ENCODE data around the gene RERG. TPM values are rescaled to one million over a fixed set of nuclear protein-coding genes. Genes with fewer than 3 reads are reported as not detected.
A peak's percentile ranks its signal among the peaks of the same experiment; 100 is the strongest.

RERG gene
- total RNA-seq, 4 donors from 2014 or later, result 7.7 to 23.9 (median 10.9) TPM

- peak in 1 of 2 donors; percentile 12 for TF ChIP-seq CTCF (IDR thresholded peaks at IDR 0.05)
- no peak for TF ChIP-seq POLR2AphosphoS5 (IDR thresholded peaks at IDR 0.05)
- Histone ChIP-seq H3K27ac (peak overlapping the region; percentile 80), H3K36me3 (no peaks in the 10 kb centered on the region), H3K4me1 (peaks cover 33% of the 10 kb centered on the region), H3K9me3 (no peaks in the 10 kb centered on the region), H3K4me3 (no peak overlapping the region), H3K27me3 (no peaks in the 10 kb centered on the region)
- 42% methylated on average over 1 of the region's 1 CpG for WGBS
- DNase-seq (ENCODE audit: low spot score in 2 of 2), result no peak
These were observed 68.8 kb downstream of the RERG start for GRCh38 chr12:15152456-15152855.

GRCh38 chr12:15151161-15152091, 69.8 kb downstream of the RERG start:
- 41% methylated on average over 5 of the region's 5 CpGs for WGBS
- H3K27me3 ChIP-seq, result no peaks in the 10 kb centered on the region
- H3K27ac ChIP-seq, result peak overlapping the region; percentile 80
- H3K4me3 ChIP-seq, result no peak overlapping the region
- no peak for TF ChIP-seq POLR2A (IDR thresholded peaks at IDR 0.05)
- TF ChIP-seq CTCF (IDR thresholded peaks at IDR 0.05), result peak in 1 of 2 donors; percentile 35
- TF ChIP-seq EP300 (IDR thresholded peaks at IDR 0.05), result no peak
- TF ChIP-seq POLR2AphosphoS5 (IDR thresholded peaks at IDR 0.05), result no peak
- H3K9me3 ChIP-seq, result no peaks in the 10 kb centered on the region
- DNase-seq (ENCODE audit: low spot score in 2 of 2), result no peak
- H3K36me3 ChIP-seq, result no peaks in the 10 kb centered on the region
- peaks cover 33% of the 10 kb centered on the region for H3K4me1 ChIP-seq

GRCh38 chr12:15146585-15146984, 74.6 kb downstream of the RERG start:
- WGBS, result 49% methylated on average over 3 of the region's 3 CpGs
- H3K9me3 ChIP-seq, result no peaks in the 10 kb centered on the region
- no peaks in the 10 kb centered on the region for H3K4me1 ChIP-seq
- no peaks in the 10 kb centered on the region for H3K36me3 ChIP-seq
- H3K27me3 ChIP-seq, result no peaks in the 10 kb centered on the region
- no peak for TF ChIP-seq POLR2AphosphoS5 (IDR thresholded peaks at IDR 0.05)
- TF ChIP-seq CTCF (IDR thresholded peaks at IDR 0.05), result no peak
- no peak for TF ChIP-seq POLR2A (IDR thresholded peaks at IDR 0.05)
- TF ChIP-seq EP300 (IDR thresholded peaks at IDR 0.05), result no peak
- H3K4me3 ChIP-seq, result no peak overlapping the region
- DNase-seq (ENCODE audit: low spot score in 2 of 2), result no peak
- H3K27ac ChIP-seq, result no peak overlapping the region

- Histone ChIP-seq H3K9me3 (no peaks in the 10 kb centered on the region), H3K4me1 (no peaks in the 10 kb centered on the region), H3K36me3 (no peaks in the 10 kb centered on the region), H3K27ac (no peak overlapping the region), H3K27me3 (no peaks in the 10 kb centered on the region), H3K4me3 (no peak overlapping the region)
- DNase-seq (ENCODE audit: low spot score in 2 of 2), result no peak
- TF ChIP-seq POLR2A (IDR thresholded peaks at IDR 0.05), result no peak
These were observed 77.8 kb downstream of the RERG start for GRCh38 chr12:15143467-15143866.

GRCh38 chr12:15142711-15143110, 78.5 kb downstream of the RERG start:
- Histone ChIP-seq H3K9me3 (no peaks in the 10 kb centered on the region), H3K36me3 (no peaks in the 10 kb centered on the region), H3K4me1 (no peaks in the 10 kb centered on the region), H3K4me3 (no peak overlapping the region), H3K27me3 (no peaks in the 10 kb centered on the region), H3K27ac (no peak overlapping the region)
- 95% methylated on average over 2 of the region's 2 CpGs for WGBS
- TF ChIP-seq POLR2AphosphoS5 (IDR thresholded peaks at IDR 0.05) (no peak), POLR2A (IDR thresholded peaks at IDR 0.05) (no peak), EP300 (IDR thresholded peaks at IDR 0.05) (no peak), CTCF (IDR thresholded peaks at IDR 0.05) (no peak)
- DNase-seq (ENCODE audit: low spot score in 2 of 2), result no peak
